ENCODE measurements around the gene SCN4B.
A peak's percentile ranks its signal among the peaks of the same experiment; 100 is the strongest.
"Not testable (repeated sequence)": the region's sequence is repeated elsewhere in the genome, so short reads cannot be mapped to it uniquely, and the experiment has no call there.

Gene SCN4B, protein sequence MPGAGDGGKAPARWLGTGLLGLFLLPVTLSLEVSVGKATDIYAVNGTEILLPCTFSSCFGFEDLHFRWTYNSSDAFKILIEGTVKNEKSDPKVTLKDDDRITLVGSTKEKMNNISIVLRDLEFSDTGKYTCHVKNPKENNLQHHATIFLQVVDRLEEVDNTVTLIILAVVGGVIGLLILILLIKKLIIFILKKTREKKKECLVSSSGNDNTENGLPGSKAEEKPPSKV

DNA sequence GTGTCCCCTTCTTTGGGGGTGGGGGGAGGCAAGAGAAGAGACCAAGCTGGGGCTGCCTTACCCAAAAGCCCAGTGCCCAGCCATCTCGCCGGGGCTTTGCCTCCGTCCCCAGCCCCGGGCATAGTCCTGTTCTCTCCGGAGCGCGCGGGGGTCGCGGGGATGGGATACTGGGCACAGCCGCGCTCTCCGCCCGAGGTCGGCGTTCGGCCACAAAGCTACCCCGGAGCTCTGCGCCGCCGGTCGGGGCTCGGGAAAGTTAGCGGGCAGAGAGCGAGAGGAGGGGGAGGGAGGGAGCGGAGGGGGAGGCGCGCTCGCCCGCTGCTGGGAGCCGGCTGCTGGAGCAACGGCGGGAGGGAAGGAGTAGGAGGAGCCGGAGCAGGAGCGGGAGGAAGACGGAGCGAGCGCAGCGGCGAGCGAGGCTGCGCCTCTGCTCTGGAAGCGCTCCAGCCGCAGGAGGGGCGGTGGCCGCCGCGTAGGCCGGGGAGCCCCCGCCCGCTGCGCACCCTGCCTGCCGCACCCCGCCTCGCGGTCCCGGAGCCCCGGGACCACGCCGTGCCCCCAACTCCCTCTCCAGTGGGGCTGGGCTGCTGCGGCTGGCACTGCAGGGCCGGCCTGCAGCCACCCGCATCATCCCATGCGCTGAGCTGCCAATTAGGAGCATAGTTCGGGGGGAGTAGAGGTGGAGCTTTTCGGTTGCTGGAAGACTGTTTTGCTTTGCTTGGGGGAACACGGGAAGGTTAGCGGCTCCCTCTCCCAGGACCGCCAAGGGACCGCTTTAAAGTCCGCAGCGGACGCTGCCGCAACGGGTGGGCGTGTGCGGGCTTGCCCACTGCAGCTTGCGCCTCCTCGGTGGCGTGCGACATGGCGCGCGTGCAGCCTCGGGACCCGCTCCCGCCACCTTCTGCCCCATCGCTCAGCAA lies at the start of gene SCN4B:
TSS of gene SCN4B (minus strand) at position 272 of the 920 bp plus-strand sequence. CDS start at position 122, 150 bp downstream.
- DNase-seq, result peak; percentile 20

DNA sequence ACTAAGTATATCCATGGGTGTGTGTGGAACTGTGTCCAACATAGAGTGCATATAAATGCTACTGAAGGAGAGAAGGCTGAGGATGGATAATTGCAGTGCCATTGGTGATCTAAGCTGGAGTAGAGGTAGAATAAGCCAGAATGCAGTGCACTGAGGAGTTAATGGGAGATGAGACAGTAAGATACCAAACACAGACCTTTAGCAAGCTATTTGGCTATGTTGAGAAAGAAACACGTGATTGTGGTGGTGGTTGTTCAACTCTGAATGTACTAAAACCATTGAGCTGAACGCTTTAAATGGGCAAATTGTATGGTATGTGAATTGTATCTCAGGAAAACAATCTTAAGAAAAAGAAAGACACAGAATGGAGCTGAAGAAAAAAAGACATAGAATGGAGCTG lies 49.3 kb upstream of the SCN4B start:
- no peak for DNase-seq

DNA sequence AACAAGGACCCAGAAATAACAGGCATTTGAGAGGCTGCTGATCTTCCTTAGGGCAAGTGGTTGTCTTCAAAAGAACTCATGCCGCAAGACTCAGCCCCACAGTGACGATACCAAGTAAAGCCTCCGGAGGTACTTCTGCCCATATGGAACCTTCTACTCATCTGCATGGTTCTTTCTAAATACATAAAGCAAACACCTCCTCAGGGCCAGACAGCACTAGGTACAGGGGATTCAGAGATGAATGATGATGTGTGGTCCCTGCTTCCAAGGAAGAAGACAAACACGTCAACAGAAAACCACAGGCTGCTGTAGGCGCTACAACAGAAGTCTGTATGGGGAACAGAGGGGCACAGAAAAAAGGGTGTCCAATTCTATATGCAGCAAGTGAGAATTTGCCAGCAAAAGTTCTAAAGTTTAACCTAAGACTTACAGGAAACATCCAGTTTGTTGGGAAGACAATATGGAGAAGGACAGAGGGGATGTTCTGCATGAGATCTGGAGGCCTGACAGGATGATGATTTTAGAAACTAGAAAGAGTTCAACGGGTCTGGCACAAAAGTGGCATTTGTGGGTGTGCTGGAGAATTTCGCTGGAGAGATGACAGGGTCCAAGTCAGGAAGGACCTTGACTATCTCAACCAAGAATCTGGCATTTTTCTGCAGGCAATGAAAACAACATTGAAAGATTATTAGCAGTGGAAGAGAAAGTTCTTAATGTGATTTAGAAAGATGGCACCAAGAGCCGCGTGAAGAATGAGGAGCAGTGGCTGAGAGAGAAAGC lies 48.5 kb upstream of the SCN4B start:
- peak; percentile 71 for DNase-seq

DNA sequence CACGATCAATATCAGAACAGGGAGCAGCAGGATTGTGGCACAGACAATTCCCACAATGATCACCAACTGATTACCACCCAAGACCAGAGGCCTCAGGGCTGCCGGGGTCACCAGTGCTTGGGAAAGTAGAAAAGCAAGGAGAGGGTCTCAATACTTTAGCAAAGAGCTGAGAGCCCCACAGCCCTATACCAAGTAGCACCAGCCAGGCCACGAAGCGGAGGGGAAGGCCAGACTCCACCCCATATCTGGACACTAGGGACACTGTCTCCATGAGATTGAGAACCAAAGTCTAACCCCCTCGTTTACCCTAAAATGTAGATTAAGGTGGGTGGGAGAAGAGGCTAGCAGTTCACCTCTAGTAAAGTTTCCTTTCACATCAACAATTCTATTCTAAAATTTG lies 47.9 kb upstream of the SCN4B start:
- DNase-seq, result no peak

DNA sequence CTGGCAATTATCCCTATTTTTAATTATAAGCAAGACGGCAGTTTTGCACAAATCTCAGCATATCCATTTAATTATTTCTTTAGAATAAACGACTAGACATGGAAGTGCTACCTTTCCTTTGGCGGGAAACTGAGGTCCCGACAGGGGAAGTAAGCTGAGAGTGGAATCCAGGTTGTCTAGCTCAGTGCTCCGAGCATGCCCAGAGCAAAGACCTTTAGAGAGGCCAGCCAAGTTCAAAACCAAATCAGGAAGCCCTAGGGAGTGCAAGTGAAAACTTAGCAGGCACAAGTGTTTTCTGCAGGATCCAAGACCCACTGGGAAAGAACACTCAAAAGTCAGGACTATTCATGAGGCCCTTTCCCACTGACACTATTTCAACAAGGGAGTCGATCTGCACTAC lies 46.5 kb upstream of the SCN4B start:
- no peak for DNase-seq

DNA sequence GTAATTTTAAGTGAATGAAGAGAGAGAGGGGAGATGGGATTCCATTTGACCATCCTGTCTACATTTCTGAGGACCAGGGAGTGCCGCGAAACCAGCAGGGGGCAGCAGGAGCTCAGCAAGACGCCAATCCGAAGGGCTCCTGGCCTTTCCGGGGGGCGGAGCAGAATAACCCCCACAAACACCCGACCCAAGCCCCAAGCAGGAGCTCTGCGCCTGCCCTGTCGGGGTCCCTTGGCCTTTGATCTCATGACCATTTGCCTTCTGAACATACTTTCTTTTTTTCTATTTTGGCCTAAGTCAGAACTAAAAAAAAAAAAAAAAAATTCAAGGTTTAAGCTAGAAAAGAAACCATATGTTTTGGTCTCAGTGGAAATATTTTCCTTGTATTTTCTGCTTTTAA lies 45.7 kb upstream of the SCN4B start:
- DNase-seq, result peak; percentile 92

DNA sequence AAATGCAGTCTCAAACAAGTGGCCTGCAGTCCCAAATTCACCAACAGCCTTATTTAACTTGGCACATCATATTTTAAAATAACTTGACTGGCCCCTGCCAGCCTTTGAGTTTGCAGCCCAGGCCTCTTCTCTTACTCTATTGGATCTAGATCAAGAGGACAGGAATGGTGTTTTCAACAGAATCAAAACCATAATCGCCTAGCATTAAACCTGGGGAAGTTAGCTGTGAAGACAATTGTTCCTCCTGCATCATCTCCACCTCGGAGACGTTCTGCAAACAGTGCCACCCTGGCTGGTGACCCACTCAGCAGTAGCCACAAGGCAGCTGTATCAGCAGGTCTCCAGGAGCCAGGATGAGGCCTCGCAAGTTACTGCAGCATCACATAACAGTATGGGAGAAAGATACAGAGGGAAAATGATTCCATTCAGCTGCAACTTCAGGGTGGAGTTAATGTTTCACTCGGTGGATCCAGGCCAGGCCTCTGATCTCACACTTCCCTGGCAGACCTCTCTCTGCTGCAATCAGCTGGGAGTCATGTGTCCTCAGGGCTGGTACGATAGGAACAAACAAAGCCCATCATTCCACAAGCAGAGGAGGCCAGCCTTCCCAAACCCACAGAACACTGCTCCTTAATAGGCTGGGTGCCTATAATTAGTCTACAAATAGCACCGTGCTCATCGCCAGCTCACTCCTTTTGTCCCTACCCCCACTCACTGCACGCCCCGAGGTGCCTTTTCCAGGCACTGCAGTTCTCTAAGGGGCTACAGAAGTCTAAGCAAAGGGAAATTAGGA lies 42.4 kb upstream of the SCN4B start:
- DNase-seq, result no peak

DNA sequence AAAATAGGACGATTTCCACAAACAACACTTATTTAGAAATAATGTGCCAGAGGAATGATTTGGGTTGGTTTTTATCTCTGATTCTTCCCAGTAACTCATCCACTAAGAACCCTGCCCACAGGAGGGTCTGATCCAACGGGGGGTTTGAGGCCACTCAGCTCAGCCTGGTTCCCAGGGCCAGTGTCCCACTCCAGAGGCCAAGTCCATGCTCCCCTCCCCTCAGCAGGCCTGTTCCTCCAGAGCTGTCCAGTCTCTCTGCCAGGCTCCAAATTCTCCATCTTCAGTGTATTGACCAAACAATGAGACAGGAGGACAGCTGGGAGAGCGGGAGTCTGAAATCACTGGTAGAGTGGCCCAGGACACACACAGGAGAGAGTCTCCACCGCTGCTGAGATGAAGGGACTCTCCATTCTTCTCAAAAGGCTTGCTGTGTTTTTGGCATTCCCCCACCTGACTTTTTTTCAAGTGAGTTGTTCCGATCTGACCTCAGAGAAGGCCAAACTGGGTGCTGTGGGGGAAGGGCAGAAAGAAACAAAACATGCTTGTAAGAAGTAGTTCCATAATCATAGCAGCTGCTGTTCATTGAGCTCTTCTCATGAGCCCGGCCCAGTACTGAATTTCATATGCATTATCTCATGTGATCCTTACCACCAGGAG lies 41.4 kb upstream of the SCN4B start:
- DNase-seq, result no peak

DNA sequence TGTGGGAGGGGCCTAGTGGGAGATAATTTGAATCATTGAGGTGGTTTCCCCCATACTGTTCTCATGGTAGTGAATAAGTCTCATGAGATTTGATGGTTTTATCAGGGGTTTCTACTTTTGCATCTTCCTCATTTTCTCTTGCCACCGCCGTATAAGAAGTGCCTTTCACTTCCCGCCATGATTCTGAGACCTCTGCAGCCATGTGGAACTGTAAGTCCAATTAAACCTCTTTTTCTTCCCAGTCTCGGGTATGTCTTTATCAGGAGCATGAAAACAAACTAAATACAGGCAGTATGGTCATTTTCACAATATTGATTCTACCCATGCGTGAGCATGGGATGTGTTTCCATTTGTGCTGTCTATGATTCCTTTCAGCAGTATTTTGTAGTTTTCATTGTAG lies 40.2 kb upstream of the SCN4B start:
- not testable (repeated sequence) for DNase-seq

DNA sequence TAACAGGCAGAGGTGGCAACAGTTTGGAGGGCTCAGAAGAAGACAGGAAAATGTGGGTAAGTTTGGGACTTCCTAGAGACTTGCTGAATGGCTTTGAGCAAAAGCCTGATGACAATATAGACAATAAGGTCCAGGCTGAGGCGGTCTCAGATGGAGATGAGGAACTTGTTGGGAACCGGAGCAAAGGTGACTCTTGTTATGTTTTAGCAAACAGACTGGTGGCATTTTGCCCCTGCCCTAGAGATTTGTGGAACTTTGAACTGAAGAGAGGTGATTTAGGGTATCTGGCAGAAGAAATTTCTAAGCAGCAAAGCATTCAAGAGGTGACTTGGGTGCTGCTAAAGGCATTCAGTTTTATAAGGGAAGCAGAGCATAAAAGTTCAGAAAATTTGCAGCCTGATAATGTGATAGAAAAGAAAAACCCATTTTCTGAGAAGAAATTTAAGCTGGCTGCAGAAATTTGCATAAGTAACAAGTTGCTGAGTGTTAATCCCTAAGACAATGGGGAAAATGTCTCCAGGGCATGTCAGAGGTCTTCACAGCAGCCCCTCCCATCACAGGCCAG lies 38.4 kb upstream of the SCN4B start:
- DNase-seq, result not testable (repeated sequence)

DNA sequence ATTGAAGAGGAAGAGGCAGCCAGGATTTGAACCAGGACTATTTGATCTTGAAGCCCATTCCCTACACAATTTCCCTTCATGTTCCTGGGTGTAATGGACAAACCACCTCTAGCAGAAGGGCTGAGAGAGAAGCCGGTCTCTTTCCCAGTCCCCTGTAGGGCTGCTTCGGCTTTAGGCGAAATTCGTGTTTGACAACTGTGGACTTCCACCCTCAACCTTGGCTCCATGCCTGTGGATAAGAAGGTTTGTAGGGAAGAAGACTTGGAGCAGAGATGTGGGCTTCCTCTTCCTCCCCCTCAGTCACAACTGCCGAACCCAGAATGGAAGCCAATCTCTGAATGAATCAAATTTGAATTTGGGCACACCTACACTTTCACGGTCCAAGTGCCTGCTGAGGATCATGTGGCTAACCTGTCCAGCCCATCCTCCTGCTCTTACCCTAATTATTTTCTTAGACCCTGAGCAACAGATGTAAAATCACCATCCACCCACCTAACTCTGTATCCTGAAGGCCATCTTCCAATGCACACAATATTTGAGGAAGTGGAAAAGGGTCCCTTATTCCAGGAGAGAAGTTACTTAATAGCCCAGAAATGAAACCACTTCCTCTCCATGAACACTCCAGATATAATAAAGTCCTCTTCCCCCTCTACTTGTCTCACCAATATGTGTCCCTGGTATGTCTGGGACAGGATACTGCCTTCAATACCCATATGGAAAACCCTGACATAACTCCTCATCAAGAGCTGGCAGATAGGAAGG lies 33.9 kb upstream of the SCN4B start:
- DNase-seq, result no peak

DNA sequence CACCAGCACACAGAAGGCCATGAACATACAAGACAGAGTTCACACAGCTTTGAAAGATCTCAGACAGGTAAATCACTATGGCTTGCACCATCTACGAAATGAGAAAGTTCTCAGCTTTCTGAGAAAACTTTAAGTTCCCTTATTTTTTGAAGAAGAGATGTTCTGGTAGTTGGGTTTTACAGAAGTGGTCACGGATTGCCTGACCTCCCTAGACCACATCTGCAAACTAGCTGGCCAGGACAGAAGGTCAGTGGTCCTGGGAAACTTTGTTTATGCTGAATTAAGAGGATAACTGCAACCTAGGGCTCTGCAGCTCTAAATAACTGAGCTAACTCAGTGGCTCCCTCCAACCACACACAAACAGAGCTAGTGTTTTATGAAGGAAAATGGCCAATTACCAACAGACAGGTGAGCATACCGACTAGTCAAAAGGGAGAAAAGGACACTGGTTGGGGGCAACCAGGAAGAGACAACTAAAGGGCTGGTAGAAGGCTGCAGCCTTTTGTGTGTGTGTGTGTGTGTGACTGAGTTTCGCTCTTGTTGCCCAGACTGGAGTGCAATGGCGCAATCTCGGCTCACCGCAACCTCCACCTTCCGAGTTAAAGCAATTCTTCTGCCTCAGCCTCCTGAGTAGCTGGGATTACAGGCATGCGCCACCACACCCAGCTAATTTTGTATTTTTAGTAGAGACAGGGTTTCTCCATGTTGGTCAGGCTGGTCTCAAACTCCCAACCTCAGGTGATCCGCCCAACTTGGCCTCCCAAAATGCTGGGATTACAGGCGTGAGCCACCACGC lies 32.4 kb upstream of the SCN4B start:
- no peak for DNase-seq

DNA sequence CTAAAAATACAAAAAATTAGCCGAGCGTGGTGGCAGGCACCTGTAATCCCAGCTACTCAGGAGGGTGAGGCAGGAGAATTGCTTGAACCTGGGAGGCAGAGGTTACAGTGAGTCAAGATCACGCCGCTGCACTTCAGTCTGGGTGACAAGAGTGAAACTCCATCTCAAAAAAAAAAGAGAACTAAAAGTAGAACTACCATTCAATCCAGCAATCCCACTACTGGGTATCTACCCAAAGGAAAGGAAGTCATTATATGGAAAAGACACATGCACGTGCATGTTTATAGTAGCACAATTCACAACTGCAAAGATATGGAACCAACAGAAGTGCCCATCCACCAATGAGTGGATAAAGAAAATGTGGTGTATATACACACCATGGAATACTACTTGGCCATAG lies 31.1 kb upstream of the SCN4B start:
- not testable (repeated sequence) for DNase-seq

DNA sequence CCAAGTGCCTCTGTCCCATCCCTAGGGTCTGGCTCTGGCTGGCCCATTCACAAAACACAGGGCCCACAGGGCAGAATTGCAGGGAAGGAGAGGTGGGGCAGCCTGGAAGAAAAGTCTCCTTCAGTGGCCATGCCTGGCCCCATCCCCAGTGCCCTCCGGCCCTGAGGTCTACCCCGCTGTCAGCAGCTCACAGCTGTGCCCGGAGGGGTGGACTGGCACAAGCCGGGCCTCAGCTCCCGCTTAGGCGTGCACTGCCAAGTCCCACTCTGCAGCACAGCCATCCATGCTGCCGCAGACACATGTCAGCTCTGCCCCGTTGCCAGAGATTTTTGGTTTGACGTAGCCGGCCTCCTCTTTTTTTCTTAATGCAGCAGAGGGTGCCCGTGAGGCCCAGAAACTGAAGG lies 27.7 kb upstream of the SCN4B start:
- peak; percentile 35 for DNase-seq

DNA sequence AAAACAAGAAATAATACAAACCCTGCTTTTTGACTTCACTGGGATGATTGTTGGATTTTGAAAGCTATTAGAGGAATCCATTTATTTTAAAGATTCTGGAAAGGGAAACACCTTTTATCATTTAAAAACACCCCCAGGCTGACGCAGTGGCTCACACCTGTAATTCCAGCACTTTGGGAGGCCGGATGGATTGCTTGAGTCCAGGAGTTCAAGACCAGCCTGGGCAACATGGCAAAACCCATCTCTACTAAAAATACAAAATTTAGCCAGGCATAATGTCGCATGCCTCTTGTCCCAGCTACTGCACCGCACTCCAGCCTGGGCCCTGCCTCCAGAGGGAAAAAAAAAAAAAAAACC lies 24.1 kb upstream of the SCN4B start:
- no peak for DNase-seq

DNA sequence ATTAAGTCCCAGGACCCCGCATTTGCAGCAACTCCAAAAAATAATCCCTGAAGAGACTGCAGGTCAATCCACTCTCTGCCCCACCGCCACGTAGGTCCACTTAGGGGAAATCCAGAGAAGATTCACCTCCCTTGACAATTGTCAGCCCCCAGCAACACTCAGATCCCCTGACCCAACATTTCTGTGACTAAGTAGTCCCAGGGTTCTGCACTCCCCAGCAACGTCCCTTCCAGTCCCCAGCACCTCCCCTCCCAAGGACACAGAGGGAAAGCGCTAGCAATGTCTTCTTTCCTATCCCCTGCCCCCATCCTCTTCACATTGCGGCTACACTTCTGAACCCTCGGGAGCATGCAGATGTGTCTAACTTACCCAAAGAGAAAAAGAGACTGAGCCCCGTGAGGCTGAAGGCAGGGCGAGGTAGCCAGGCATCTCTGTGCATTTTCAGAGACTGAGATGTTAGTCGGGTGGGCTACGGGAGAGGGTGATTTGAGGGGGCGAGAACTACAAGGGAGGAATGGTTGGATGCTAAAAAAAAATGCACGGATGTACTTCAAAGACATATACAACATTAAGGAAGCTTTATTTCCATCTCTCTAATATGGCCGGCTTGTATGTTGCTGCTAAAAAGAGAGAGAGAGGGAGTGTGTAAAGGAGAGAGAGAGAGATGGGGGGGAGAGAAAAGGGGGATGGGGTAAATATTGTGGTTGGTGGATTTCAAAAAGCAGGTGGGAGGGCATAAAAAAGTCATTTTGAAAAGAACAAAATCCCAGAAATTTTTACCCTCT lies 23.6 kb upstream of the SCN4B start, which contains the start of gene SCN2B:
TSS of gene SCN2B (minus strand) at position 647 of the 785 bp plus-strand sequence. CDS start at position 439, 208 bp downstream.
- no peak for DNase-seq

DNA sequence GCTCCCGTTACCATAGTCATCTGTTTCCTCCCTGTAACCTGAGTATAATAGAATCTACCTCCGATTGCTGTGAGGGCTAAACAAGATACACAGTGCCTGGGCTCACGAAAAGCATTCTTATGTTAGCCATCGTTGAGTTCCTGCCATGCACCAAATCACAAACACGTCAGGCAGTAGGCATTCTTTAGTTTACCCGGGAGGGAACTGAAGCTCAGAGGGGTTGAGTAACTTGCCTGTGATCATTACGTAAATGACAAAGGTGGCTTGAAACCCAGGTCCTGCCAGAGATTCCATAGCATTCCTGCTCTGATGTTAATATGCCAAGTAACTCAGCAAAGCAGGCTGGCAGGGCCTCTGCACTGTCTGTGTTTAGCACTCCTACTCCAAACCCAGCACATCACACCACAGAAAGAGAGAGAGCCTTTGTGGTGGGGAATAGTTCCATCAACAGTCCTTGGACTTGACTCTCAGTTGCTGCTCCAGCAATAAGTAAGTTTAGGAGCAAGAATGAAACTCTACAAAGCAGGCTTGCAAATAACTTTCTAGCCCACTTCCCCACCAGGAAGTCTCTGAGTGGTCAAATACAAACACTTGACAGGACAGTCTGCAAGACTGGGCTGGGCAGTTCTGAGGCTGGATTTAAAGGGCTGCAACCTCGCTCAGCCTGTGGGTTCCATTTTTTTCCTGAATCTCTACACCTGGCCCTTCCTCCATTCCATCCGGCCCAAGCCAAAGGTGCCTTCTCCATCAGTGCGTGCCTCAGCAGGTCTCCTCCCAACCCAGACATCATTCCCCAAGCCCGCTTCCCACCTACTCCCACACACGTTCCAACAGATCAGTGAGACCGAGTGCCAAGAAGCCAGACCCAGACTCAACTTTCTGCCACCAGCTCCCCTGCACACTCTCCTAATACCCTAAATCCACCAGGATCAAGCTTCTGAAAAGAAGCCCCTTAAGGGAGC lies 22.7 kb upstream of the SCN4B start:
- DNase-seq, result no peak

DNA sequence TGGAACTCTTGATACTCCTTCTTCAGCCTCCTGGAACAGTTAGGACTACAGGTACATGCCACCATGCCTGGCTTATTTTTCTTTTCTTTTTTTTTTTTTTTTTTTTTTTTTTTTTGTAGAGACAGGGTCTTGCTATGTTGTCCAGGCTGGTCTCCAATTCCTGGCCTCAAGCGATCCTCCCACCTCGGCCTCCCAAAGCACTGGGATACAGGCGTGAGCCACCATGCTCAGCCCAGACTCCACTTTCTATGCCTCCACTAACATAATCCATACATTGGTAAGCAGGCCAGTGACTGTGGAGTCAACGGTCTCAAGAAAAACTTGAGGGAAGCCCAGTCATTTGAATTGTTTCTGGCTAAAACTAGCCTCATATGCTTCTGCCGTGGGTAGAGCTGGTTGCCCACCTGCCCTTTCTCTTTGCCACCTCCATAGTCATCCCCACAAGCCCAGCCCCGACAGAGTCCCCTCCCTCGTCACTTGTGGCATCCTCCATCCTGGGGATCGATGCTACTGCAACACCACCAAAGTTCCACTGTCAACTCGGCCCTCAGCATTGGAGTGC lies 21.5 kb upstream of the SCN4B start:
- no peak for DNase-seq
